ENCODE results near the gene PAEP.
A peak's percentile ranks its signal among the peaks of the same experiment; 100 is the strongest.

Gene PAEP

DNA sequence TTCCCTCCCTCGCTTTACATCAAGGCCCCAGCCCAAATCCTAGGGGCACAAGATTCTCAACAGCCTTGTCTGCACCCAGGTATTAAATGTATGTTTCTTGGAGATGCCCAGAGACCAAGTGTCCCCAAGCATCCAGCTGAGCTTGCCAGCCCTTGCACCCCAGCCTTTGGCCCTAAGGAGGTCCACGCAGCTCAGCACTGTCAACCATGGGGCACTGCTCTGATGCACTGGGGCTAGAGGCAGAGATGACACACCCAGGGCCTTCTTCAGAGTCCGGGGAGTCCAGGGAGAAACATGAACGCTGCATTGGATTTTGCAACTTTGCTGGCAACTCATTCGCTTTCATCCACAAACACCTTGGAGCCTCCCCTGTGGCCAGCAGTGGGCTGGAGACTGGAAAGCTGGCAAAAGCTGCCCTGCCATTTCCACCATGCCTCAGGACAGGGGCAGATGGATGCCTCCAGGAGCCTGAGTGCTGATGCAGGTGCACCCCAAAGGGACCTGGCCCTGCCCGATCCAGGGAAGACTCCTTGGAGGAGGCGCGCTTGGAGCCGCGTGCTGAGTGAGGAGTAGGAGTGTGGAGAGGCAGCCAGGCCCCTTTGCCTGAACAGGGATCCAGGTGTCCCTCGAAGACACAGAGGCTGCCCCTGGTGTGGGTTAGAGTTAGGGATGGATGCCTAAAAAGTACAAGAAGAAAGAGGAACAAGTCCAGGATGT is 19.3 kb downstream of the PAEP start:
- no peak for DNase-seq

- no peak for DNase-seq
These were observed 20.3 kb downstream of the PAEP start for GRCh38 chr9:135581636-135582426.

DNA sequence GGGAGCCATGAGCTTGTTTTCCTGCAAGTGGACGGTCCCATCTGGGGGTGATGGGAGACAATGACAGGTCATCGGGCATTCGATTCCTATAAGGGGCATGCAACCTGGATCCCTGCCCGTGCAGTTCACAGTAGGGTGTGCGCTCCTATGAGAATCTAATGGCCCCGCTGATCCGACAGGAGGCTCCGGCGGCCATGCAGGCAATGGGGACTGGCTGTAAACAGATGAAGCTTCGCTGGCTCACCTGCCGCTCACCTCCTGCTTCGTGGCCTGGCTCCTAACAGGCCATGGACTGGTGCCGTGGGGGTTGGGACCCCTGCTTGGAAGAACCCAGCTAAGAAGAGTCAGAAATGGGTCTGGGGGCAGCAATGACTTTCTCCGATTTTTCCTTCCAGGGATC is 21.0 kb downstream of the PAEP start:
- no peak for DNase-seq

DNA sequence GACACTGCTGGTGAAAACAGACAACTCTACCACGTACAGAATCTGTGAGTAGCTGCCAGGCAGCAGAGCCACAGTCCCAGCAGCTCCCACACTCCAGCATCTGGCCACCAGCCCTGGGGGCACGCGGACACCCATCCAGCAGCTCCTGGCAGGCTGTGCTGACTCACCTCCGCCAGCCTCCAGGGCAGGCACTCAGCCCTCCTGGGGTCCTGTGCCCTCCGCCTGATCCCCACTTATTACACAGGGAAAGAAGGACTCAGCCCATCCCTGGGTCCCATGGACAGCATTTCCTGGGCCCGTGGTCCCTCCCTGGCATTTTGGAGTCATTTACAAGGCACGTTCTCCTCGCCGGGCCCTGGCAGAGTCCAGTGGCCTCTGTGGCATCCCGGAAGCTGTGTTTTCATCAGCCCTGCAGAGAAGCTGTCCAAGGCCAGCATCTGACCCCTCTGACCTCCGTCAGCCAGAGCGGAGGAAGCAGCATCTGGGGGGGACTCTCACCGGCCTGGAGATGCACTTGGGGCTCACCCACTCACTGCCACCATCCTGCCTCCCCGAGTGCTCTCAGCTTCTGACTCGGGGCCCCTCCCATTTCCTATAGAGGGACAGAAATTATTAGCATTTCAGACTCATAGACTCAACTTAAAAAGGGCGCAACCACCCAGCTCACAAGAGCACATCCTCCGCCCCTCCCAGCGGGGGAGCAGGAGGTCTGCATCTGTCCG is 21.6 kb downstream of the PAEP start:
- no peak for DNase-seq

DNA sequence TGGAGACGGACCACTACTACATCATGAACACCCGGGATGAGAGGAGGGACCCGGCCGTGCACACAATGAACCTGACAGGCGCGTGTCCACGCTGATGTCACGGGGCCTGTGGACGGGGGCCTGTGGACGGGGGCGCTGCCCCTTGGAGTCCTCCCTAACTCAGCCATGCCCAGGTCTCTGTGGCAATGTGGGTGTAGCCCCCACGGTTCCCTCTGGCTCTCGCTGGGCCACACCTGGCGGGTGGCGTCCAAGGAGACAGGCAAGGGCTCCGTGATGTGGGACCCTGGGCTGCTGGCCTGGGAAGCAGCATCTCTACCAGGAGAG is 22.1 kb downstream of the PAEP start:
- no peak for DNase-seq

DNA sequence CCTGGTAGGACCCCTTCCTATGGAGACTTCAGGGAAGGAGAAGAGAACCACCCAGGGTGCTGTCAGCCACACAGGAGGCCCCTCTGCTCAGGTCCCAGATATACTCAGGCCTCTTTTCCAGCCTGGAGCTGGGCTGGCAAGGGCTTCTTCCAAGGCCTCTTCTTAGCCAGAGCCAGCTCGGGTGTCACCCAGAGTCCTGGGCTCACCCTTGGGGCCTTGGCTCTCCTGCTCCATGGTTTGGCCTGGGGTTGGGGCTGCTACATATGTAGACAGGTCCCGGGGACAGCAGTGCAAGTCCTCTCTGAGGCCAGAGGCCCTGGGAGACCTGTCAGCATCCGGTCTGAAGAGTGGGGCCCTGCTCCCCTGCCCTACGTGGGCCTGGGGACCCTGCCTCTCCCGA is 22.8 kb downstream of the PAEP start:
- no peak for DNase-seq

- DNase-seq, result no peak
These were observed 23.4 kb downstream of the PAEP start for GRCh38 chr9:135584934-135585333.

GRCh38 chr9:135586601-135587109 is 25.1 kb downstream of the PAEP start:
- DNase-seq, result no peak

- no peak for DNase-seq
These were observed 26.1 kb downstream of the PAEP start for GRCh38 chr9:135587658-135588057.

- DNase-seq, result no peak
These were observed 26.8 kb downstream of the PAEP start for GRCh38 chr9:135588371-135588770.

GRCh38 chr9:135588886-135589595 is 27.5 kb downstream of the PAEP start:
- no peak for DNase-seq

GRCh38 chr9:135589596-135590485 is 28.3 kb downstream of the PAEP start:
- no peak for DNase-seq

DNA sequence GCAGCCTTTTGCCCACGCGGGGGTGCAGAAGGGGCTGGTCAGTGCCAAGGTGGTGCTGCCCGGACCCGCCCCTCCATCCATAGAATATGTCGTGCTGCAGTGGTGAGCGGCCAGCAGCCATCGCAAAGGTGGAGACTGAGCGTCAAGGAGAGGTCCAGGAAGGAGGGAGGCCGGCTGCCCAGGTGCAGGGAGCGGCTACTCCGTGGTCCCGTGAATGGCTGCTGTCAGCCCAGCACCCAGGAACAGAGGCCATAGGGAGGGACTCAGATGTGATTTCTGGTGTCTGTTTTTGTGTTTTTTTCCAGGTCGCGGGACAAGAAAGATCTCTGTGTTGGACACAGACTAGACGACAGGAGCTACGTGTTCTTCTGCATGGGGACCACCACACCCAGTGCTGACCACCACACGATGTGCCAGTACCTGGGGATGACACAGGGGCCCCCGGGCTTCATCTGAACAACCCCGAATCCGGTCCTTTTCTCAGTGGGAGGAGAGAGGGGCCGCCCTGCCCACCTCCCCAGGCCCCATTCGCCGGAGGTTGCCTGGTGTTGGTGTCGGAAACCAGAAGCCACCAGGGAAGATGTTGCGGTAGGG is 29.0 kb downstream of the PAEP start:
- no peak for DNase-seq

DNA sequence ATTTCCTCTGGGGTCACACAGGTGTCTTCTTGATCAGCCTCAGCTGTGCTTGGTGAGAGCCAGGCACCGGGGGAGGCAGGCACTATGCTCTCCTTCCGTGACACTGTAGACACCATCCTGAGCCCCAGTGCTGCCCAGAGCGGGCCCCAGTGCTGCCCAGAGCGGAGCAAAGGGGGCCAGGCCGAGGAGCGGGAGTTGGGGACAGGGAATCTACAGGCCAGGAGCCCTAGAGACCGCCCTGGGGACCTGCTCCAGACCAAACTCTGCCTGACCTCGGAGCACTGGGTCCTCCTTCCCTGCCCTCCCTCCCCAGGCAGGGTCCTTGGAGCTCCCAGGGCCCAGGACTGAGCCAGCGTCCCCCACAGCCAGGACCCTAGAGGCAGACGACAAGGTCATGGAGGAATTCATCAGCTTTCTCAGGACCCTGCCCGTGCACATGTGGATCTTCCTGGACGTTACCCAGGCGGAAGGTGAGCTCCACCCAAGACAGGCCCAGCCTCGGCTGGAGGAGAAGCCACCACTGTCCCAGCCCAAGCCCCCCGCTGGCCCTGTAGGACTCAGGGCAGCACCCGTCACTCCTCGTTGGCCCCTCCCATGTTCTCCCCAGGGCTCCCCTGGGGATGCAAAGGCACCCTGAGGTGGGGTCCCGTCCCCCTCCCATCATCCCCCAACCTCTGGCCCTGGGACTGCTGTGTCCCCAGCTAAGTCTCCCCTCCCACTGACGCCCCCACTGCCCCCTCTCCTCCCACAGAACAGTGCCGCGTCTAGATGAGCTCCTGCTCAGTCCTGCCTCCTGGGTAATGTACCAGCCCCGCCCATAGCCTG is 30.2 kb downstream of the PAEP start:
- DNase-seq, result no peak

DNA sequence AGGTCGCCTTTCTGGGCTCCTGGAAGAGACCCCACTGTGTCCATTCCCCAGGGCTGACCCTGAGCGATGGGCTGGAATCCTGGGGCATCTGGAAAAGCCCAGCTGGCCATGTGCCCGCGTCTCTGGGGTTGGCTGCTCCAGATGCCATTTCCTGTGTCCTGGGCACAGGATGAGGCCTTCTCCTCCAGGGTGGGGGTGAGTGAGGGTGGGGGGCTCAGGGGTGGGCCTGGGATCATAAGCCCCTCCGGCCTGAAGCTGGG is 30.7 kb downstream of the PAEP start:
- DNase-seq, result no peak

GRCh38 chr9:135592625-135593024 is 31.1 kb downstream of the PAEP start:
- DNase-seq, result no peak

- DNase-seq, result no peak
These were observed 34.7 kb downstream of the PAEP start for GRCh38 chr9:135596211-135596610.

GRCh38 chr9:135600296-135600817 is 38.8 kb downstream of the PAEP start:
- no peak for DNase-seq

- DNase-seq, result no peak
These were observed 40.4 kb downstream of the PAEP start for GRCh38 chr9:135601988-135602387.

GRCh38 chr9:135602789-135603481 is 41.4 kb downstream of the PAEP start:
- peak; percentile 12 for DNase-seq
